Astrocyte of the cerebellum (primary cell): ENCODE measurements around the gene SPACA7.

Experiments
- DNase-seq: peaks from one replicate; pipeline ENCODE4 v3.0.0-alpha.2; 2011; ENCODE audit warnings: low read depth
- H3K4me3 ChIP-seq: 2 replicates; pipeline ENCODE4 v1.5.1; 2011; ENCODE audit warnings: mild to moderate bottlenecking, low read depth, low read length, moderate library complexity
- in situ Hi-C: cut with HindIII; loops from 2 replicates; pipeline ENCODE4 v1.10.0; 2017; ENCODE audit warnings: low sequenced_read_pairs
- TF ChIP-seq, protein P1 (sequence below): IDR thresholded peaks from 2 replicates; pipeline ENCODE4 v1.5.1; 2012; ENCODE audit warnings: low read length, low read depth, moderate library complexity, mild to moderate bottlenecking; ENCODE audit errors: missing control alignments

The SPACA7 gene

DNA sequence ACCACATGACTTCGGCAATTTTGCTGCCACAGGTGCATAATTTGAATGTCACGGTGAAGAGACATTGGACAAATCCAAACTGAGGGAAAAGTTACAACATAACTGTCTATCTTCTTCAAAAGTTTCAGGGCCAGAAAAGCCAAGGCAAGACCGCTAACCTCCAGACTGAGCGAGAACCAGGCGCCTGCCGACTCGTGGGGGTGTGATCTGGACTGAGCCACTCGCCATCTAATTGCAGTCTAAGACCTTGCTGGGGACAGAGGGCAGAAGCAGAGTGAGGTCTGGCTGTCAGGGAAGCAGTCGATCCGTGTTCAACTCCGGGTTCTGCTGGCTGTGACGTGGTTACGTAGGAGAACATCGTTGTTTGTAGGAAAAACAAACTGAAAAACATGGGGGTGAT is 88.6 kb downstream of the SPACA7 start:
- TF ChIP-seq, protein P1, sequence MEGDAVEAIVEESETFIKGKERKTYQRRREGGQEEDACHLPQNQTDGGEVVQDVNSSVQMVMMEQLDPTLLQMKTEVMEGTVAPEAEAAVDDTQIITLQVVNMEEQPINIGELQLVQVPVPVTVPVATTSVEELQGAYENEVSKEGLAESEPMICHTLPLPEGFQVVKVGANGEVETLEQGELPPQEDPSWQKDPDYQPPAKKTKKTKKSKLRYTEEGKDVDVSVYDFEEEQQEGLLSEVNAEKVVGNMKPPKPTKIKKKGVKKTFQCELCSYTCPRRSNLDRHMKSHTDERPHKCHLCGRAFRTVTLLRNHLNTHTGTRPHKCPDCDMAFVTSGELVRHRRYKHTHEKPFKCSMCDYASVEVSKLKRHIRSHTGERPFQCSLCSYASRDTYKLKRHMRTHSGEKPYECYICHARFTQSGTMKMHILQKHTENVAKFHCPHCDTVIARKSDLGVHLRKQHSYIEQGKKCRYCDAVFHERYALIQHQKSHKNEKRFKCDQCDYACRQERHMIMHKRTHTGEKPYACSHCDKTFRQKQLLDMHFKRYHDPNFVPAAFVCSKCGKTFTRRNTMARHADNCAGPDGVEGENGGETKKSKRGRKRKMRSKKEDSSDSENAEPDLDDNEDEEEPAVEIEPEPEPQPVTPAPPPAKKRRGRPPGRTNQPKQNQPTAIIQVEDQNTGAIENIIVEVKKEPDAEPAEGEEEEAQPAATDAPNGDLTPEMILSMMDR: no peak
- no peak for DNase-seq
- in situ Hi-C loops: no loop called here
- no peak overlapping the region for H3K4me3 ChIP-seq

DNA sequence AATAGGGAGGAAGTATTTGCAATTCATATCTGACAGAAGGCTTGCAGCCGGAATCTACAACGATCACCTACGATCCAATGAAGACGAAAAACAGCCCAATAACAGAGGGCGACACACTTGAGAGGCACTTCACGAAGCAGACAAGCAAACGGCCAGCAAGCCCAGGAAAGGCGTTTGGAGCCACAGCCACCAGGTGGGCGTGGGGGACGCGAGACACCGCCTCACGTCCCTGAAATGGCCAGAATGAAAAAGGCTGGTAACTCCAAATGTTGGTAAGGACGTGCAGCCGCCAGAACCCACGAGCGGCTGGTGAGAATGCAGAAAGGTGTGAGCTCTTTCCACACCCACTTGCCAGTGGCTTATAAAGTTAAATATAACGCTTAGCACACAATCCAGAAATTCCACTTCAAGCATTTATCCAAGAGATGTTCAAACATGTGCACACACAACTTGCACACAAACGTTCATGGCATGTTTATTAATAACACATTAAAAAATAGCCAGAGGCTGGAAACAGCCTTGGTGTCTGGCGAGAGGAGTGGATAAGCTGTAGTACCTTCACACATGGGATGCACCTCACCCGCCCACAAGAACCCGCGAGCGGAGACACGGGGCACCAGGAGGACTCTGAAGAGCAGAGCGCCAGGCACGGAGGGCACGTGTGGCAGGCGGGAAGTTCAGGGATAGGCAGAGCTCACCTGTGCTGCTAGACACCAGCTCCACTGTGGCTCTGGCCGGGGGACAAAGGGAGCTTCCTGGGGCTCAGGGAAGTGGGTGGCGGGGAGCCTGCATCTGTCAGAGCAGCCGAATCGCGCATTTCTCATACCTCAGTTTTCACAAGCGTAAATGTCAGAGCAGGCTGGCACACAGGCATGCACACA is 89.3 kb downstream of the SPACA7 start:
- TF ChIP-seq, protein P1: no peak
- in situ Hi-C loops: no loop called here
- DNase-seq: no peak

DNA sequence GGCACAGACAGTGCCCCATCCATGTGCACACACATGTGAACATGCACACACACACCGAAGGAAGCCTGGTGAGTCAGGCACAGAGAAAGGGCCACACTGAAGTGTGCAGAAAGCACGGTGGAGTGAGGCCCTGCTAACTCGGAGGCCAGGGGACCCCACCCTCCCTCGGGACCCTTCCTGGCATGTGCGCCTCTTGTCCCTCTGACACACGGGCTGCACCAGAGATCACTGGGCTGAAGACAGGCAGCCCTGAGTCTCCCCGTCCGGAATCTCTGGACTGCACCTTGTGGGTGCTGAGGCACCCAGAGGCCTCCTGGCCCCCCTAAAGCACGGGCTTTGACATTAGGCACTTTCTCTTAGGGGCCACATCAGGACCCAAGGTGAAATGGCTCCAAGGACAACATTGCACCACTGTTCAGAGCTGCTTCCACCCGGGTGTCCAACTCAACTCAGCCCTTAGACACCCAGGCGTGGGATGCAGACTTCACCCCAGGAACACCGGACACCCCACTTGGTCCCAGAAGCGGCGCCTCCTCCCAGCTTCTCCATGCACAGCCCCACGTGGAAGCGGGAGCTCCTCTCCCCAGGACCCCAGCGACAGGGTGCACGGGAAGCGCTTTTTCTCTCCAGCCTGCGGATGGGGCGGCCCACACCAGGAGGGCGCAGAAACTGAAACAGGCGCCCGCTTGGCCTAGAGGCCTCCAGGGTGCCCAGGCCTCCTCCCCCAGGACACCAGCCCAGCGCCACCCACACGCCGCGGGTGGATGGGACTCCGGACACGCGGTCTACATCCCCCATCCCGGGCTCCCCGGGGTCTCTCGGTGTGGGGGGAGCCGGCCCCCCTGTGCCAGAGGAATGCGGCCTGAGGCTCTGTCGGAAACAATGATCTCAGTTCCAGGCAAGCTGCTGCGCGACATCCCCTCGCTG is 90.2 kb downstream of the SPACA7 start:
- in situ Hi-C loops: no loop called here
- H3K4me3 ChIP-seq: no peak overlapping the region
- no peak for DNase-seq
- TF ChIP-seq, protein P1: no peak

More for the DNA sequence above, 89.3 kb downstream of the SPACA7 start:
- no peak overlapping the region for H3K4me3 ChIP-seq

DNA sequence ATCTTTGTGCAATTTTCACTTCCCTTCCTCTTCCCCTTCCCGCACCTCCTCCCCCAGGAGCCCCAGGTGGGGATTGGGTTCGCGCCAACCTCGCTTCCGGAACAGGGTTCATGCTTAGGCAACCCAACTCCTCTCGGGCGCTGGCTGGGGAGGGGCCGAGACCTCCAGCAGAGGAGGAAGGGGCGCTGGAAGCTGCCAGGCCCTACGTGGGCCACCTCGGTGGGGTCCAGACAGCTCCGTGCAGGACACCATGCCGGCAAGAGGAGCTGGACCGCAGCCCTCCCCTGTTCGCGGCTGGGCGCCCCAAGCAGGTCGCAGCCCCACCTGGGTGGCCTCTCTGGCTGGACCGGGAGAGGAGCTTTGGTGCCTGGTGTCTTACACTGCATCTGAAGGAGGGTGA is 91.1 kb downstream of the SPACA7 start:
- no peak overlapping the region for H3K4me3 ChIP-seq
- TF ChIP-seq, protein P1: no peak
- no peak for DNase-seq
- in situ Hi-C loops: no loop called here

DNA sequence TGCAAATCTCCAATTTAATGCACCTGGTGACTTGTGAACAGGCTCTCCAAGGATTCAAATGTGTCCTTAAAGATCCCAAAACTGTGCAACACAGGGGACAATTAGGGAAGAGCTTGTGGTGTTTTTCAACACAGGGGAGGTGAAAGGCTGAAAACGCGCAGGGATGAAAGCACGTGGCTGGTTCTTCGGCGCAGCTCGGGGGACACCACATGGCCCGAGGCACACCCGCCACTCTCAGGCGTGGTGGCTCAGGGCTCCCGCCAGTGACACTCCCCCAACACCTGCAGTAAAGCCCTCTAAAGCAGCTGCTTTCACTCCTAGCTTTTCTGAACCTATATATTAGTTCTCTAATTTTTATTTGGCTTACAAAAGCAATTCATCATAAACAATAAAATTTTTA is 91.9 kb downstream of the SPACA7 start:
- TF ChIP-seq, protein P1: no peak
- in situ Hi-C loops: no loop called here
- no peak overlapping the region for H3K4me3 ChIP-seq
- DNase-seq: no peak

DNA sequence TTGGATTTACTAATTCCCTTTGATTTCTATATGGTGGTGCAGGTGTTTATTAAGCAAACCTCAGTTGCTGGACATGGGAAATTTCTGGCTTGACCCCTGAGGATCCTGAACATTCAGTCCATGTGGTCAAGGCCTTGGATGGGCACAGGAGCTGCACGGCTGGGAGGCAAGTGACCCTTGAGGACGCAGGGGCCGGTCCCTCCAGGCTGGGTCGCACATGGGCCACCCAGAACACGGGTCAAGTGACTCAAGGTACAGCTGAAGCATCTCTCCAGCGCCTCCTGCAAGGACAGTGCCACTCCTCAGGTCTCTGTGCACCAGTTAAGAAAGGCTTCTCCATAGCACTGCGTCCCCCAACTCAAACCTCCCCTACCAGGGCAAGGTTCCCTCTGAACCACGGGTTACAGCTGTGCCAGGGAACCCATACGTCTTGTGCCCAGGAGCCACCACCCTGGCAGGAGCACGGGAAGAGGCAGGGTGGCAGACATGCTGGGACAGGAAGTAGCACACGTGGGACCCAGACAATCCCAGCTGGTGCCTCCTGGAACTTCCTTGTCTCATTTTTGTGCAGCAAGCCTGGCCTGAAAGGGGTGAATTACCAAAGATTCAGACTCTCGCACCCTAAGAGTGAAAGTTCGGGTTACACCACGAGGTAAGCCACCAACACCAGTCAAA is 93.1 kb downstream of the SPACA7 start:
- in situ Hi-C loops: no loop called here
- TF ChIP-seq, protein P1: no peak
- no peak overlapping the region for H3K4me3 ChIP-seq
- DNase-seq: no peak
